ENCODE data around the gene CLCNKA.
"Not testable (repeated sequence)": the region's sequence is repeated elsewhere in the genome, so short reads cannot be mapped to it uniquely, and the experiment has no call there.

The CLCNKA gene

DNA sequence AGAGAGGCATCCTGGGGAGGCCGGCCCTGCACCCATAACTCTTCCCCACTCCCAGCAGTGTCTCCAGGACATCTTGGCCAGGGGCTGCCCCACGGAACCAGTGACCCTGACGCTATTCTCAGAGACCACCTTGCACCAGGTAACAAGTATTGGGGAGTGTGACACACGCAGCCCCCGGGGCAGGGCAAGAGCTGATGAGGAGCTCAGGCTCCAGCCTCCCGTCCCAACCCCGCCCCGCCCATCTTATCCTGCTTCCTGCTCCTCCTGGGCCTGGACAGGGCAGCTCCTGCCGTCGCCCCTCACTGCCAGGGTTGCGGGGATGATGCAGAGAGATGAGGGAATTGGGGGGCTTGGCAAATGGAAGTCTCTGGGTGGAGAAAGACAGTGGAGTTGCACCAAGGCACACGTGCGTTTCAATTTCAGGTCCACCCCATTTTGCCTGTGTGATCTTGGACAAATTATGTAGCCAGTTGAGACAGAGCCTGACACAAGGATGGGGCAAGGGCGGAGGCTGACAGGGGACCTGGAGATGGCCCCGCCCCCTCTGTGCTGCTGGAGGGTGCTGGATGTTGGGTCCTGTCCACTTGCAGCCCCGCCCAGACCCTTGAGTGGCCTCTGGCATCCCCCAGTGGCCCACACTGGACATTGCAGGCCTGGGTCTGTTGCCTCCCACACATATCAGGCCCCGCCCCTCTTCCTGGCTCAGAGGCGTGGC, 10.7 kb downstream of the CLCNKA start:
- DNase-seq, result peak; percentile 39 to 95 (median 70)
- intact Hi-C loops (cut with DNase I), result loop anchor here (2.0 kb wide), 1 partner anchor 24 kb away; no protein-coding TSS in a partner anchor

DNA sequence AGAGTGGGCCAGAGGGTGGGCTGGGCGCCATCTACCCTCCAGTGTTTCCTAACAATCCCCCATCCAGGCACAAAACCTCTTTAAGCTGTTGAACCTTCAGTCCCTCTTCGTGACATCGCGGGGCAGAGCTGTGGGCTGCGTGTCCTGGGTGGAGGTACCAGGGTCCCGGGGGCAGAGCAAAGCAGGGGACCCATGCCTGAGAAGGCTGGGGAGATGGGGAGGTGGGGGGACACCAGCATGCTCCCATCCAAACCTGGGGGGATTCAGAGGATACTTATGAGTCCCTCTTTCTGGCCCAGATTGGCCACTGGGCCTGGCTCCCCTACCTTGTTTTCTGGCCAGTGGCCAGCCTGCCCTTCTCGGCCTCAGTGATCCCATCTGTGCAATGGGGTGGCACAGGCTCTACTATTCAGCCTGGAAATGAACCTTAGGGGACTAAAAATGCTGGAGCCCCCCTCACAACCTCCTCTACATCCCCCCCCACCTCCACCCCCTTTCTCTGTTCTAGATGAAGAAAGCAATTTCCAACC, 11.3 kb downstream of the CLCNKA start:
- DNase-seq, result not testable (repeated sequence)
- intact Hi-C loops (cut with DNase I), result loop anchor here (2.0 kb wide), 1 partner anchor 24 kb away; no protein-coding TSS in a partner anchor

DNA sequence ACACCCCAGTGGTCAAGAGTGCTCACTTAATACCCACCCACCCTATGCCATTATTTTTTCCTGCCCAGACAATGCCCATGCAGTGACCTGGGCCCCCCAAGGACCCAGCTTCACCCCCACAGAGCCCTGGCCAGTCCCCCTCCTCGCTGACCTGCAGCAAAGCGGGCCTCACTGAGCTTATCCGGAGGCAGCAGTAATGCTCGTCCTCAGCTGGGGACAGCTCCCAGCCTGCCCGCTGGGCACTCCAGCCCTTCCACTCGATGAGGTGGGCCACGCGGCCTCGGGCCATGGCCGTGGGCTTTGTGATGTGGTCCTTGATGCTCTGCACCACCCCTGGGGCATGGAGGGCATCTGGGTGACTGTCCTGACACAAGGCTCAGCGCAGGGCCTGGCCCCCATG, 14.6 kb downstream of the CLCNKA start:
- intact Hi-C loops (cut with DNase I); DNase-seq: not testable (repeated sequence)

GRCh38 chr1:16038620-16038912, 16.7 kb downstream of the CLCNKA start:
- no peak for DNase-seq
- intact Hi-C loops (cut with DNase I), result no loop called here

- DNase-seq; intact Hi-C loops (cut with DNase I): not testable (repeated sequence)
These were observed 18.0 kb downstream of the CLCNKA start for GRCh38 chr1:16039871-16040270.

DNA sequence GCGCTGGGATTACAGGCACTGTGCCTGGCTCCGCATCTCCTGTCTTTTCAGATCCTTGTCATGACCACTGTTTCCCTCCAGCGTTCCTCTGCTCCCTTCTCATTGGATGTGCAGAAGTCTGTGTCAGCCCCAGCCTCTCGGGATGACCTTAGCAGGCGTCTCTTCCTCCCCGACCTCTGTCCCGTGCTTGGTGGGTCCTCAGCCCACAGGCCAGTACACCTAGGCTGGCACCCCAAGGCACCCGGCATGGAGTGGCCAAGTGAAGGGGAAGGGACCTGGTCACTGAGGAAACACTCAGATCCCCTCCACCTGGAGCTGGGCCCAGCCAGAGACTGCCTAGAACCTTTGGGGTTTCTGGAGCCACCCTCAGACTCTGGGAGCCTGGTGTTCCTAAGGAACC, 19.4 kb downstream of the CLCNKA start:
- intact Hi-C loops (cut with DNase I), result no loop called here
- DNase-seq, result no peak

DNA sequence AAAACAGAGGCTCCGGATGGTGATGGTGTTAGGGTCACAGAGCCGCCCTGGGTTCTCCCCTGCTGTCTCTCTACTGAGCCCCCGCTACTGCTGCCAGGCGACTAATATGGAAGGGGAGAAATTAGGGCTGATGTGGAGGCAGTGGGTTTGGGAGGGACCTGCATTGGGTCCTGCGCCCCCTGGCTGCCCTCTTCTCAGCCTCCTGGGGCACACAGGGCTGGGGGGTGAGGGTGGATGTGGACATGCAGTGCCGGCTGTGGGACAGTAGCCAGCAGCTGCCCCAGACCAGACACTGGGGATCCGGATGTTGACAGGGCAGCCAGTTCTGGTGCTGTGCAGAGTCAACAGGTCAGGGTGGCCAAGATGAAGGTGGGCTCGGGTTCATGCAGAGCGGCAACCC, 20.3 kb downstream of the CLCNKA start:
- intact Hi-C loops (cut with DNase I), result no loop called here

GRCh38 chr1:16042654-16043053, 20.8 kb downstream of the CLCNKA start:
- intact Hi-C loops (cut with DNase I); DNase-seq: not testable (repeated sequence)

More for the DNA sequence above, 20.3 kb downstream of the CLCNKA start:
- DNase-seq, result no peak

DNA sequence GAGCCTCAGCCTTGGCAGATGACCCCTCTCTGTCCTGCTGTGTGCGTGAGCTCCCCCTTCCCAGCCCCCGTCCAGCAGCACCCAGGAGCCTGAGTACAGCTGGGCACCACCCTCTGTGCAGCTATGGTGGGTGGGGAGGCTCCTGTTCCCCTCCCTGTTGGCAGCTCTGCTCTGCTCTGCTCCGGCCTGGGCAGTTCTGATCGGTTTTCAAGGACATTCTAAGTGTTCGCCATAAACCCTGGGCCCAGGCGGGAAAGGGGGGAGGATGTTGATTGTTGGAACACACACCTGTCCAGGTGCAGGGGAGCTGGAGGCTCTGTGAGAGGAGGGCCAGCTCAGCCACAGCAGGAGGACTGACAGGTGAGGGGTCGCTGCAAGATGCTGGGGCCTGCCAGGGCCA, 21.7 kb downstream of the CLCNKA start, which contains the start of gene CLCNKB:
Gene CLCNKB (plus strand): TSS at position 262 of the 400 bp plus-strand sequence. CDS start 711 bp downstream, outside the sequence.
- no peak for DNase-seq
- intact Hi-C loops (cut with DNase I), result no loop called here

DNA sequence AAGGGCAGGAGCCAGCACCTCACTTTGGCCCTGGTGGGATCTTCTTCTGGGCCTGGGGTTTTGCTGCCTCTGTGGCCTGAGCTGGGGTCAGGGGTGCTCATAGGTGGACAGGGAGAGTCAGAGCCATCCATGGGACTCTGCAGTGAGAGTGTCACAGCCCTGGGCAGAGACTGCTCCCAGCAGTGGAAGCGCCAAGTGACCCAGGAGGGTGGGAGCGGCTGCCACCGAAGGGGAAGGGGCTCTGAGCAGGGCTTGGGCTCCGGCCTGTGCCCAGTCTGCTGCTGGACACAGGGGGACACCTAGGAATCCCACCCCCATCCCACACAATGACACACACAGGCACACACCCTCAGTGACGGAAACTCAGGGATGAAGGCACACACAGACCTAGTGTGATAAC, 22.1 kb downstream of the CLCNKA start:
- DNase-seq, result no peak
- intact Hi-C loops (cut with DNase I), result no loop called here

DNA sequence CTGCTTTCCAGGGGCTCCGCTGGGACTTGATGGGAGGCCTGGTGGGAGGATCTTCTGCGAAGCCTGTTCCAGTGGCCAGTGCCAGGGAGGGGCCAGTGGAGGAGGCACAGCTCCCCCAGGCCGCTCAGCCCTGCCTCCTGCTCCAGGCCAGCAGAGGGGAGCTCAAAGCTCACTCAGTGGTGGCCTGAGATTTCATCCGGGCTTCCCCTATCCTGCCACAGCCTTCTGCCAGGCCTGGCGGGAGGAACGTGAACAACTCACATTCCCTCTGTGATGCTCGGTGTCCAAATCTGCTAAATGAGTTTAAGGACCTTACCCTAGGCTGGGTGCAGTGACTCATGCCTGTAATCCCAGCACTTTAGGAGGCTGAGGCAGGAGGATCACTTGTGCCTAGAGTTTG, 25.0 kb downstream of the CLCNKA start:
- no peak for DNase-seq

GRCh38 chr1:16047791-16048475, 26.1 kb downstream of the CLCNKA start:
- intact Hi-C loops (cut with DNase I), result no loop called here
- no peak for DNase-seq

More for the DNA sequence above, 25.0 kb downstream of the CLCNKA start:
- intact Hi-C loops (cut with DNase I), result no loop called here

DNA sequence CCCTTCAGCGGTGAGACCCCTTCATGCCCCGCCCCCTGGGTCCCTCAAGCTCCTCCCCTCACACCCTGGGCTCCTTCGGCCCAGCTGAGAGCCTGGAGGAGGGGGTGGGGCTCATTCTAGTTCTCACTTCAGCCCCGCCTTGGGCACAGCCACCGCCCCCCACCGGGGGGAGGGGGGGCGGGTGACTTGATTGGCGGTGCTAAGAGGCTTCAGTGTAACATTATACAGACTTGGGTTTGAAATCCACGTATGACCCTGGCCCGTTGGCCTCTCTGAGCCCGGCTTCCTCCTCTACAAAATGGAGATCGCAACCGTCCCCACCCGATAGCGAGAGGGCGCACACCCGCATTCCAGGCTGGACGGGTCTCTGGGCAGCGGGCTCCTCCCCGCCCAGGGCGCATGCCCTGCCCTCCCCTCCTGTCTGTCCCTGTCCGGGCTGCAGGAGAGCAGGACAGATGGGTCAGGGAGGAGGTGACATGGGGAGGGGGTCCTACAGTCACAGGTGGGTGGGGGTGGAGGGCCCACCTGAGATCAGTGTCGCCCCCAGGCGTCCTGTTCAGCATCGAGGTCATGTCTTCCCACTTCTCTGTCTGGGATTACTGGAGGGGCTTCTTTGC, 26.8 kb downstream of the CLCNKA start:
- DNase-seq, result no peak
- intact Hi-C loops (cut with DNase I), result no loop called here

DNA sequence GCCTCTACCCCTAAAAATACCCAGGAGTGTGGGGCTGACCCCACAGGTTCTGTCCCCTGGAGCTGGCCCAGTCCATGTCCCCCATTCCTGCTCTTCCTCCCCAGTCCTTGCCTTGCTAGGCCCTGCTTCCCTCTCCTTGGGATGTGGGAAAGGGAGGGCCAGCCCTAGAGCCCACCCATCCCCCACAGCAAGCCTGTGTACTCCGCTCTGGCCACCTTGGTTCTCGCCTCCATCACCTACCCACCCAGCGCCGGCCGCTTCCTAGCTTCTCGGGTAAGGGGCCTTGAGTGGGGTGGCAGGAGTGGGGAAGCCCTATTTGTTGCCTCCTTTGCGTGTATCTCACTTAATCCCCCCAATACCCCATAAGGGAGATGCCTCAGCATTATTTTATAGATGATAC, 28.5 kb downstream of the CLCNKA start:
- intact Hi-C loops (cut with DNase I), result no loop called here
- no peak for DNase-seq

DNA sequence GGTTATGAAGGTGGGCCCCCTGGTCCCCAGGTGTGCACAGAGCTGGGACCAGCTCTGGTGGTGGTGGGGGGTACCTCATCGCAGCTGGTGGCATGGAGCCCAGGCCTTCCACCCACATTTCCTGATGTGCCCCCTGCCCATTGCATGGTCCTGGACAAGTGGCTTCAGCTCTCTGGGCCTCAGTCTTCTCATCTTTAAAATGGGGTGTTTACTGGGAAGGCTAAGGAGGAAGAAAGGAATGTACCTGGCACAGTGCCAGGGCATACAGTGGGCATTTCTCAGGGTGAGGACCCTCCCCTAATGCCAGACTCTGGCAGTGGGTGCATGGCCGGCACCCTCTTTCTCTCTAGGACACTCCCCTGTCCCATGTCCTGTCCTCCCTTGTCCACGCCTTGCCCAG, 29.2 kb downstream of the CLCNKA start:
- no peak for DNase-seq
- intact Hi-C loops (cut with DNase I), result no loop called here

- intact Hi-C loops (cut with DNase I); DNase-seq: not testable (repeated sequence)
These were observed 30.1 kb downstream of the CLCNKA start for GRCh38 chr1:16051949-16052348.

GRCh38 chr1:16053781-16054502, 32.1 kb downstream of the CLCNKA start:
- DNase-seq, result no peak

DNA sequence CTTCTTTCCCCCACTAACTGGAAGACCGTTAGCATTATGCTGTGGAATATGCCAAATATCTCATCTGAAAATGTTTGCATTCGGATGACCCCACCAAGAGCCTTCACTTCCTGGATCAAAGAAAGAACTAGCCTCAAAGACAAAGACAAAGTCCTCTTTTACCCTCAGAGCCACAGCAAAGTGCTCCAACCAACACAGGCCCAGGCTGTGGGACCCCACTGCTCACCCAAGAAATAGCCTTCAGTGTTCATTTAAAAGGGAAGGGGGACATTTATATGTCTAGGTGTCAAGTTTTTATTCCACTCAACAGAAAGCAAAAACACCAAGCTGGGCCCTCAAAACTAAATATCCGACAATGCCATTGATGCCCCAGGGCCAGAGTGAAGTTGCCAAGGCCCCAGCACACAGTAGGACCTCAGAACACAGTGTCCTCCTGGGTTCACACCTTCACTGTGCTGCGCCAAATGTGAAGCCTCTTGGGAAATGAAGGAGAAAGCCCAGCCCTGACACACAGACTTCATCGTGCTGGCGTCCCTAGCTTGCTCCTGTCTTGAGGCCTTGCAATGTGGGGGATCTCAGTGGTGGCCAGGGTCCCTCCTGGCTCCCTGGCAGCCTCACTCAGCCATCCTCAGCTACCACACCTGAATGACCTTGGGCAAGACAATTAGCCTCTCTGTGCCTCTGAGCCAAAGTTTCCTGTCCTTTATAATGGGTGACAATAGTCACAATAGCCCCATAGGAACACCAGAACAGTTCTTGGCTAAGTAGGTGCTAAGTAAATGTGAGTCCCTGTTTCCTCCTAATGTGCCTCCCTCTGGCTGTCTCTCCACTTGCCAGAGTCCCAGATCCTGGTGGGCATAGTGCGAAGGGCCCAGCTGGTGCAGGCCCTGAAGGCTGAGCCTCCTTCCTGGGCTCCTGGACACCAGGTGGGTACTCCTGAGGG, 33.0 kb downstream of the CLCNKA start:
- intact Hi-C loops (cut with DNase I), result no loop called here

More at GRCh38 chr1:16053781-16054502, 32.1 kb downstream of the CLCNKA start:
- intact Hi-C loops (cut with DNase I), result no loop called here

More for the DNA sequence above, 33.0 kb downstream of the CLCNKA start:
- no peak for DNase-seq

Data from posterior cingulate gyrus (tissue), 11 donors.